Tibial artery (tissue), 4 donors: ENCODE measurements around the gene GAS7.

Experiments used
- DNase-seq, 2 donors: peaks; one replicate each; pipeline ENCODE4 v3.0.0-alpha.2; 2019
- H3K27ac ChIP-seq, 2 donors: fragments of 200-600 bp; sonication (generic) in 1 of 2; 1 replicate in 1 of 2; 2 replicates in 1 of 2; pipeline ENCODE4 v1.5.1; 2018 to 2019; ENCODE audit warnings: mild to moderate bottlenecking in 1 of 2
- H3K27me3 ChIP-seq, 2 donors: fragments of 200-600 bp; sonication (generic) in 1 of 2; one replicate each; pipeline versions ENCODE4 v1.5.1 to v1.6.0; 2016 to 2019
- H3K36me3 ChIP-seq, 3 donors: fragments of 200-600 bp; sonication (generic) in 2 of 3; one replicate each; pipeline ENCODE4 v1.5.1; 2016 to 2019; ENCODE audit warnings: mild to moderate bottlenecking in 2 of 3
- H3K4me1 ChIP-seq, 4 donors: fragments of 200-600 bp; sonication (generic) in 2 of 4; 1 replicate in 3 of 4; 2 replicates in 1 of 4; pipeline ENCODE4 v1.5.1; 2016 to 2019
- H3K4me3 ChIP-seq, 2 donors: fragments of 200-600 bp; sonication (generic) in 1 of 2; 1 replicate in 1 of 2; 2 replicates in 1 of 2; pipeline ENCODE4 v1.5.1; 2018 to 2019; ENCODE audit warnings: mild to moderate bottlenecking in 2 of 2
- H3K9me3 ChIP-seq, 3 donors: fragments of 200-600 bp; sonication (generic) in 1 of 3; one replicate each; pipeline ENCODE4 v1.5.1; 2016 to 2019
- intact Hi-C: fragments of 100-400 bp; cut with DNase I; formaldehyde crosslinking; loops from one replicate; pipeline ENCODE4 v1.15.0; 2023; ENCODE audit warnings: low total_unique reads
- TF ChIP-seq, protein P1 (sequence below), 2 experiments: fragments of 200-600 bp in 1 of 2; fragments of 450-650 bp in 1 of 2; IDR thresholded peaks; one replicate each; pipeline ENCODE4 v1.5.1; 2017 to 2019; ENCODE audit warnings: antibody characterized with exemption in 2 of 2, mild to moderate bottlenecking in 1 of 2, moderate library complexity in 1 of 2

The GAS7 gene

DNA sequence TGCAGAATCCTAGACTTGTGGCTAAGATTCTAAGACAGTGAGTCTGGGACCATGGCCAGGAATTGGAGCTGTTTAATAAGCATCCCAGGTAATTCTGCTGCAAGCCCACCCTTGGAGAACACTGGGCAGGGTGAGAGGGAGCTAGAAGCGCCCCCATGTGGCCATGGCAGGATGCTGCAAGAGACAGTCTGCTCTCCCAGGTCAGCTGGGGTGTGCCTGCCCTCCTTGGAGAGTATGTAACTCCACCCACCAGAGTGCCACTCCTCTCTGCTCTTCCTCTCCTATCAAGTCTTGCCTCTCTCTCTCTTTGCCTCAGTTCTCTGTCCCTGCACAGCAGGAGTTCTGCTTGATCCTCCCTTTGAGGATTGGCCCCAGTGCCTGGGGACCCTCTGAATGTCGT lies 308.3 kb downstream of the GAS7 start:
- DNase-seq = no peak
- intact Hi-C loops = no loop called here
- H3K4me1 ChIP-seq = no peaks in the 10 kb centered on the region

DNA sequence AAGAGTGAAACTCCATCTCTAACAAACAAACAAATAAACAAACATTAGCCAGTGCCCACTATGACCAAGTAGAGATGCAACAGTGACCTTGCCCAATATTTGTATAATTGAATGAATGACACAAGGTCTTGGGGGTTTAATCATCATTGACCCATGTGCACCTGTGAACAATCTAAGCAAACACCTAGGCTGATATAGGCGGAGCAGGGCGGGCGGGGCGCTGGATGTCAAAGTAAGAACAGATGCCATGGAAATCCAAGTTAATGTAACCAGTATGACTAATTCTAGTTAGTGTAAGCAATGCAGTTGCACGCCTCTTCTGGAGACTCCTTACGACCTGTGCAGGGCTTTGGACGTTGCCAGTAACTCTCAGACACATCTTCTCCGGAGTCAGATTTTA lies 310.9 kb downstream of the GAS7 start:
- intact Hi-C loops = no loop called here
- Histone ChIP-seq H3K4me1 (no peaks in the 10 kb centered on the region), H3K36me3 (no peaks in the 10 kb centered on the region), H3K27ac (no peak overlapping the region), H3K4me3 (no peak overlapping the region), H3K27me3 (no peaks in the 10 kb centered on the region), H3K9me3 (peaks cover 0 to 14% (median 5%) of the 10 kb centered on the region in 3 donors)
- TF ChIP-seq, protein P1, sequence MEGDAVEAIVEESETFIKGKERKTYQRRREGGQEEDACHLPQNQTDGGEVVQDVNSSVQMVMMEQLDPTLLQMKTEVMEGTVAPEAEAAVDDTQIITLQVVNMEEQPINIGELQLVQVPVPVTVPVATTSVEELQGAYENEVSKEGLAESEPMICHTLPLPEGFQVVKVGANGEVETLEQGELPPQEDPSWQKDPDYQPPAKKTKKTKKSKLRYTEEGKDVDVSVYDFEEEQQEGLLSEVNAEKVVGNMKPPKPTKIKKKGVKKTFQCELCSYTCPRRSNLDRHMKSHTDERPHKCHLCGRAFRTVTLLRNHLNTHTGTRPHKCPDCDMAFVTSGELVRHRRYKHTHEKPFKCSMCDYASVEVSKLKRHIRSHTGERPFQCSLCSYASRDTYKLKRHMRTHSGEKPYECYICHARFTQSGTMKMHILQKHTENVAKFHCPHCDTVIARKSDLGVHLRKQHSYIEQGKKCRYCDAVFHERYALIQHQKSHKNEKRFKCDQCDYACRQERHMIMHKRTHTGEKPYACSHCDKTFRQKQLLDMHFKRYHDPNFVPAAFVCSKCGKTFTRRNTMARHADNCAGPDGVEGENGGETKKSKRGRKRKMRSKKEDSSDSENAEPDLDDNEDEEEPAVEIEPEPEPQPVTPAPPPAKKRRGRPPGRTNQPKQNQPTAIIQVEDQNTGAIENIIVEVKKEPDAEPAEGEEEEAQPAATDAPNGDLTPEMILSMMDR (IDR thresholded peaks at IDR 0.05) = no peak
- DNase-seq = no peak

More for the DNA sequence above, 308.3 kb downstream of the GAS7 start:
- Histone ChIP-seq H3K27me3 (no peaks in the 10 kb centered on the region), H3K27ac (no peak overlapping the region), H3K36me3 (no peaks in the 10 kb centered on the region), H3K4me3 (no peak overlapping the region), H3K9me3 (peaks cover 0 to 8% (median 0%) of the 10 kb centered on the region in 3 donors)
- TF ChIP-seq, protein P1 (IDR thresholded peaks at IDR 0.05) = peak; percentile 18 to 25

DNA sequence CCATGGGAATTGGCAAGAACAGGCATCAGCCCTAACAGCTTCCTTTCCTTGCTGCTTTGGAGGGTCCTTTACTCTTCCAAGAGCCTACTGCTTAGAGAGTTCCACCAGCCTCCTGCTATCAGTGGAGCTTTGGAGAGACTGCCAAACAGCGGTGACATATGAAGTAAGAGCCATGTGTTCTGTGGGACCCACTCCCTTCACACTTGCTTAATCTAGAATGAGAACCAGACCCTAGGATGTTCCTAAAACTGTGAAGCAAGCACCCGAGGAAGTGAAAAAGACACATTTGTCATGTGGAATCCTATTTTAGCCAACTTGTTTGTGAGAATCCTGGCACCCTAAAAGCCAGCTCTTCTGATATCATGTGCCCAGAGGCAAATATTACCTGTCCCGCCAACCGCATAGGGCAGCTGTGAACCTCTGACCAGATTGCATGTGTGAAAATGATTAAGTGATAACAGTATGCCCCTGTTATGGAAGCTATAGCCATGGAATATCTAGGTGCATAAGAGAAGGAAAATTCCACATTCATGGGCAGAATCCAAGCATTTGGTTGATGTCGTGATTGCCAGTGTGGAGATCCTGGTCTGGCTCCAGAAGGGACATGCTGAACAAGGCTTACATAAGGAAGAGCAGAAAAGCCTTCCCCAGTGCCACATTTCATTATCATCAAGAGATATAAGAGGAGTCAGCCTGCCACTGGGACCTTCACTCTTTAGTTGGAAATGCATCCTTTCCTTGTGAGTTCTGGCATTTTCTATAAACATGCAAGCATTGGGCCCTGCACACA lies 312.1 kb downstream of the GAS7 start:
- TF ChIP-seq, protein P1 (IDR thresholded peaks at IDR 0.05) = no peak
- H3K36me3 ChIP-seq = no peaks in the 10 kb centered on the region
- H3K27ac ChIP-seq = no peak overlapping the region
- no peaks in the 10 kb centered on the region for H3K27me3 ChIP-seq
- no peaks in the 10 kb centered on the region for H3K4me1 ChIP-seq
- no peak for DNase-seq
- peaks cover 0 to 18% (median 11%) of the 10 kb centered on the region in 3 donors for H3K9me3 ChIP-seq
- intact Hi-C loops = no loop called here
- no peak overlapping the region for H3K4me3 ChIP-seq

DNA sequence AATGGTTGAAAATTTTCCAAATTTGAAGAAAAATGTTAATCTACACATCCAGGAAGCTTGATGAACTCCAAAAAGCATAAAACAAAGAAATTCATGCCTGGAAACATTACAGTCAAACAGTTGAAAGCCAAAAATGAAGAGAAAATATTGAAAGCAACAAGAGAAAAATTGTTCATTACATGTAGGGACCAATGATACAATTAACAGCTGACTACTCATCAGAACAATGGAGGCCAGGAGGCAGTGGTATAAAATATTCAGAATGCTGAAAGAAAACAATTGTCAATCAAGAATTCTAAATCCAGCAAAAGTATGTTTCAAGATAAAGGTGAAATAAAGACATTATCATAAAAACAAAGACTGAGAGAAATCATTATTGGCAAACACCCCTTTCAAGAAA lies 315.0 kb downstream of the GAS7 start:
- no peaks in the 10 kb centered on the region for H3K4me1 ChIP-seq
- no peak overlapping the region for H3K27ac ChIP-seq
- no peak for DNase-seq
- no peaks in the 10 kb centered on the region for H3K36me3 ChIP-seq
- TF ChIP-seq, protein P1 (IDR thresholded peaks at IDR 0.05) = no peak
- no peaks in the 10 kb centered on the region for H3K27me3 ChIP-seq
- intact Hi-C loops = no loop called here
- peaks cover 0 to 18% (median 11%) of the 10 kb centered on the region in 3 donors for H3K9me3 ChIP-seq
- no peak overlapping the region for H3K4me3 ChIP-seq

DNA sequence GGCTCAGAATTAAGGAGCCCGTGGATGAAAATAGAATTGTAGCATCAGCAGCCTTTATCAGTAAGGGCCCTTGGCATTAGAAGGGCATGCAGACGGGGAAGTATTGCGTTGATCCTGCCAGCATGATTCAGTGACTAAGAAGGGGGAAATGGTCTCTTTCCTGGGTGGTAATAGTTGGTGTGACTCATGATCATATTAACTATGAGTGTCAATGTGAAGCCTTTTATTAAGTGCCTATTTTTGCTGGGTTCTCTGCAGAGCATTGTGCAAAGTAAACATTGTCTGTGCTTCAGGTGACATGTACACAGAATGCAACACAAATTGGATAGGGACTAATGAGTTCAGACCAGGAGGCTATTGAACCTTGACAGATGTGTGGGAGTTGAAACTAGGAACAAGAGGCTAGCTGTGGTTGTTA lies 317.8 kb downstream of the GAS7 start:
- Histone ChIP-seq H3K36me3 (no peaks in the 10 kb centered on the region), H3K4me1 (peaks cover 0 to 7% (median 0%) of the 10 kb centered on the region in 4 donors), H3K4me3 (no peak overlapping the region), H3K27me3 (no peaks in the 10 kb centered on the region), H3K9me3 (peaks cover 0 to 18% (median 11%) of the 10 kb centered on the region in 3 donors), H3K27ac (no peak overlapping the region)
- TF ChIP-seq, protein P1 (IDR thresholded peaks at IDR 0.05) = no peak
- DNase-seq = no peak
- intact Hi-C loops = no loop called here
